OCI-LY3 (cell line): ENCODE data around the gene SLC50A1.
A peak's percentile ranks its signal among the peaks of the same experiment; 100 is the strongest.

Source experiments
- H2AFZ ChIP-seq: fragments of 200-600, 300-600 bp; shearing (Covaris generic); 2 replicates; pipeline ENCODE4 v1.6.0; 2014; ENCODE audit warnings: antibody characterized with exemption, low read depth, low read length
- H3K27ac ChIP-seq: fragments of 200-600, 300-600 bp; sonication (generic); 2 replicates; pipeline ENCODE4 v1.5.1; 2014; ENCODE audit warnings: mild to moderate bottlenecking, low read length, moderate library complexity, mixed read lengths
- H3K27me3 ChIP-seq: fragments of 200-600, 300-600 bp; sonication (generic); 2 replicates; pipeline ENCODE4 v1.6.1; 2014; ENCODE audit warnings: low read depth, low read length, mixed read lengths
- H3K36me3 ChIP-seq: fragments of 200-600, 300-600 bp; sonication (generic); replicated peaks from 2 replicates; pipeline ENCODE3; 2014; ENCODE audit warnings: low read depth, low read length, mixed read lengths
- H3K4me1 ChIP-seq: fragments of 300-600, 200-600 bp; sonication (generic); 2 replicates; pipeline ENCODE4 v1.6.1; 2014; ENCODE audit warnings: low read length, mixed read lengths
- H3K4me2 ChIP-seq: fragments of 200-600, 300-600 bp; sonication (generic); 2 replicates; pipeline ENCODE4 v1.6.1; 2014; ENCODE audit warnings: low read length, mixed read lengths
- H3K4me3 ChIP-seq: fragments of 300-600, 200-600 bp; sonication (generic); 2 replicates; pipeline ENCODE4 v1.5.1; 2014; ENCODE audit warnings: antibody characterized with exemption, mild to moderate bottlenecking, low read length, moderate library complexity
- H3K79me2 ChIP-seq: fragments of 300-600, 200-600 bp; shearing (Covaris generic); 2 replicates; pipeline ENCODE4 v1.6.1; 2014; ENCODE audit warnings: mild to moderate bottlenecking, low read length, mixed read lengths
- H3K9ac ChIP-seq: fragments of 300-600, 200-600 bp; shearing (Covaris generic); 2 replicates; pipeline ENCODE4 v1.6.0; 2014; ENCODE audit warnings: mild to moderate bottlenecking, low read length, moderate library complexity
- H3K9me3 ChIP-seq: fragments of 200-600, 300-600 bp; shearing (Covaris generic); 2 replicates; pipeline ENCODE4 v1.6.1; 2014; ENCODE audit warnings: low read length, mixed read lengths; ENCODE audit not compliant: insufficient read depth
- H4K20me1 ChIP-seq: fragments of 200-600, 300-600 bp; sonication (generic); 2 replicates; pipeline ENCODE4 v1.6.1; 2016; ENCODE audit warnings: low read length, mixed read lengths; ENCODE audit not compliant: insufficient read depth
- CTCF ChIP-seq: fragments of 200-600, 300-600 bp; sonication (generic); IDR thresholded peaks from 2 replicates; pipeline ENCODE4 v1.5.1; 2014; ENCODE audit warnings: antibody characterized with exemption, low read length, low read depth
- EZH2phosphoT487 ChIP-seq: fragments of 200-600 bp; shearing (Covaris generic); IDR thresholded peaks from 2 replicates; pipeline ENCODE4 v1.6.1; 2018; ENCODE audit warnings: antibody characterized with exemption, mixed run types, low read depth

The SLC50A1 gene

GRCh38 chr1:155171836-155172731 lies 36.4 kb downstream of the SLC50A1 start:
- Histone ChIP-seq H3K36me3 (peaks cover 15% of the 10 kb centered on the region), H2AFZ (no peak overlapping the region), H3K79me2 (peaks cover 16% of the 10 kb centered on the region), H3K27me3 (no peaks in the 10 kb centered on the region), H3K4me2 (peak overlapping the region; percentile 91), H4K20me1 (no peaks in the 10 kb centered on the region), H3K4me3 (peak overlapping the region; percentile 87), H3K27ac (peak overlapping the region; percentile 75), H3K4me1 (peaks cover 30% of the 10 kb centered on the region), H3K9me3 (no peaks in the 10 kb centered on the region), H3K9ac (peak overlapping the region; percentile 95)
- no peak for TF ChIP-seq EZH2phosphoT487
- no peak for TF ChIP-seq CTCF

DNA sequence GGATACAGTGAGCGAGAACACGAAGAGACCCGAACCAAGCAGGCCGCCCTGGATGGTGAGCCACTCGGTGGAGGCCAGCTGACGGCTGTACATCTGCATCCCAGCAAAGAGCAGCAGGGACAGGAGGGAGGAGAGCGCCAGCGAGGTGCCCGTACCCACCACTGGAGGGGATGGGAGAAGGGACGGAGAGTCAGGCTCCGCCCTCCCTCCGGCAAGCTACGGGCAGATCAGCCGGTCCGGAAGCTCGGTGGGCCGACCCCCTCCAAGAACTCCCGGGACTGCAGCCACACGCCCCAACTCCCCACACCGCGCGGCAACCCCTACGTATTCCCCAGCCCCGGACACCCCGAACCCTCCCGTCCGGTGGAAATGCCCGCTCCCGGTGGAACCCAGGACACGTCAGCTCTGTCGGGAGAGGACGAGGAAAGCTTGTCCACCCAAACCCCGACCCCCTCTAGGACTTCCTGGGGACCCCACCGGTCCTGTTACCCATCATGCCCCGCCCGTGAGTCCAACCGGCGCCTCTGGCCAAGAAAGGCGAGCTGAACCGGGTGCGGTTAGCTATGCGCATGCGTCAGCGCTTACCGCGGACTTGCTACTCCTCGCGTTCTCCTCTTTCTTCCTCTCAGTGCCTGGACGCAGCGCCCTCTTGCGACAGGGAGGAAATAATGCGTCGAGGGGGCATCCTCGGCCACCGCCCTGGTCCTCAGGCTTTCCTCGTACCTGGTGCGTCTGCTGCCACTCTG lies 37.3 kb downstream of the SLC50A1 start, which contains the start of gene KRTCAP2:
KRTCAP2 (minus strand) TSS at position 573 of the 746 bp plus-strand sequence; CDS start at position 493, 80 bp downstream.
- Histone ChIP-seq H3K79me2 (peaks cover 16% of the 10 kb centered on the region), H3K4me1 (peaks cover 31% of the 10 kb centered on the region), H2AFZ (peak within 1 kb of the TSS; percentile 82), H3K36me3 (peaks cover 21% of the 10 kb centered on the region), H3K4me2 (peak within 1 kb of the TSS; percentile 91), H3K9ac (peak within 1 kb of the TSS; percentile 95), H3K9me3 (no peaks in the 10 kb centered on the region), H4K20me1 (no peaks in the 10 kb centered on the region), H3K27ac (peak within 1 kb of the TSS; percentile 75), H3K4me3 (peak within 1 kb of the TSS; percentile 87), H3K27me3 (no peaks in the 10 kb centered on the region)
- TF ChIP-seq CTCF, result peak; percentile 96
- no peak for TF ChIP-seq EZH2phosphoT487

DNA sequence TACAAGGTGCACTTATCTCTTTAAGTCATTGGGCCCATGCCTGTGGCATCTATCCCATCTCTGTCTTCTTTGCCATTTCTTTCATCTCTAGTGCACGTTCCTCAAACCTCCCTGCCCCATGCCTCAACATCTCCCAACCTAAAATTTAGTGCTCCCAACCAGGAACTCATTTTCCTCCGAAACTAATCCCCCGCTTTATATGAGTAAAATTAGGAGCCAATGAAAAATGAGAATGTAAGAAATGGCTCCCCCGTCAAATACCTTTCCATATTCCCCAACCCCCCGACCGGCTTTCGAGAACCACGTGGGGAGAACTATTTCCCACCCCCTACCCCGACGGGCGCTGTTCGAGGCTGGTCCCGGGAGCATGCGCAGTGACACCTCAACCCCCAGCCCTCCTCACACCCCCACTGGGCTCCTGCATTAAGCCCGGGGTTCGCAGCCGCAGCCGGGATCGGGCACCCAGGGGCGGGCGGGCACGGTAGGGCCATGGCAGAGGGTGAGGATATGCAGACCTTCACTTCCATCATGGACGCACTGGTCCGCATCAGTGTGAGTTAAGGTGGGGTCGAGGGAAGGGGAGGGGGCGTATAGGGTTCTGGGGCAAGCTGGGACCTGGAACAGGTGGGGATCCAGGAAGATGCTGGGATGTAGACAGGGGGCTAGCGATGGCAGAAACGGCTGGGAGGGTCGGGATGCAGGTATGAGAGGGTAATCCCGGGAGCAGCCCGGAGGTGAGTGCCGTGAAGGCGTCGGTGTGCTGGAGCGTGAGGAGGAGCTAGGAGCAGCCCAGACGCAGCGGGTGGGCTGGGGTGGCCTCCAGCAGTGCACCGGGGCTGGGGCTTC lies 38.0 kb downstream of the SLC50A1 start, which contains the start of gene TRIM46:
TRIM46 (plus strand) TSS at position 372 of the 846 bp plus-strand sequence; CDS start at position 490, 118 bp downstream.
- Histone ChIP-seq H2AFZ (peak within 1 kb of the TSS; percentile 82), H3K4me1 (peaks cover 29% of the 10 kb centered on the region), H3K27me3 (no peaks in the 10 kb centered on the region), H4K20me1 (no peaks in the 10 kb centered on the region), H3K9ac (peak within 1 kb of the TSS; percentile 95), H3K9me3 (no peaks in the 10 kb centered on the region), H3K4me2 (peak within 1 kb of the TSS; percentile 91), H3K36me3 (peaks cover 22% of the 10 kb centered on the region), H3K79me2 (peaks cover 16% of the 10 kb centered on the region), H3K27ac (peak within 1 kb of the TSS; percentile 75), H3K4me3 (peak within 1 kb of the TSS; percentile 87)
- TF ChIP-seq CTCF (0 out of 2 replicates have a peak, but pooled peaks have one; percentile 17), EZH2phosphoT487 (no peak)
